Calu3 (cell line): ENCODE data around the gene DNAJC1. TPM values are rescaled to one million over a fixed set of nuclear protein-coding genes. Genes with fewer than 3 reads are reported as not detected.

ENCODE experiments used
- BruUV-seq: library from RNA; stranded (reverse); fragments of 400-500 nt; replicated peaks from 2 replicates; lab custom pipeline; 2021; lab: Mats Ljungman, UMichigan
- CTCF ChIA-PET: fragments of 300-600 bp; sonication (Branson Sonifier 250); formaldehyde crosslinking; loops from one replicate; lab custom pipeline; 2022; ENCODE audit warnings: antibody characterized with exemption; lab: Charles Lee
- DNase-seq: peaks from one replicate; pipeline ENCODE4 v3.0.0; 2022
- H3K27ac Mint-ChIP-seq: one replicate; pipeline ENCODE4 v1.8.0; 2022; ENCODE audit warnings: mixed read lengths; ENCODE audit not compliant: unreplicated experiment
- H3K27me3 Mint-ChIP-seq: one replicate; pipeline ENCODE4 v1.8.0; 2022; ENCODE audit warnings: mixed read lengths; ENCODE audit not compliant: unreplicated experiment
- H3K36me3 Mint-ChIP-seq: one replicate; pipeline ENCODE4 v1.8.0; 2022; ENCODE audit warnings: mild to moderate bottlenecking, moderate library complexity, mixed read lengths; ENCODE audit not compliant: insufficient read depth, unreplicated experiment
- H3K4me1 Mint-ChIP-seq: one replicate; pipeline ENCODE4 v1.8.0; 2022; ENCODE audit warnings: mild to moderate bottlenecking, low read depth, mixed read lengths; ENCODE audit not compliant: unreplicated experiment
- H3K4me3 Mint-ChIP-seq: one replicate; pipeline ENCODE4 v1.8.0; 2022; ENCODE audit warnings: mild to moderate bottlenecking, low read depth, moderate library complexity, mixed read lengths; ENCODE audit not compliant: unreplicated experiment
- H3K9me3 Mint-ChIP-seq: one replicate; pipeline ENCODE4 v1.8.0; 2022; ENCODE audit warnings: low read depth, mixed read lengths; ENCODE audit not compliant: unreplicated experiment
- intact Hi-C: fragments of 100-400 bp; cut with micrococcal nuclease; formaldehyde crosslinking; loops from one replicate; pipeline ENCODE4 v1.10.0; 2022; ENCODE audit not compliant: unreplicated experiment
- total RNA-seq: library from RNA; stranded (reverse); gene quantifications from 2 replicates; pipeline ENCODE4 v1.2.3, GENCODE V29; 2022
- TF ChIP-seq, protein P1 (sequence below): fragments of 200-600 bp; IDR thresholded peaks from one replicate; pipeline ENCODE4 v1.8.0; 2022; ENCODE audit warnings: antibody characterized with exemption; ENCODE audit not compliant: unreplicated experiment

Gene DNAJC1
- total RNA-seq, 1 experiment from 2014 or later, result 17.0 TPM

DNA sequence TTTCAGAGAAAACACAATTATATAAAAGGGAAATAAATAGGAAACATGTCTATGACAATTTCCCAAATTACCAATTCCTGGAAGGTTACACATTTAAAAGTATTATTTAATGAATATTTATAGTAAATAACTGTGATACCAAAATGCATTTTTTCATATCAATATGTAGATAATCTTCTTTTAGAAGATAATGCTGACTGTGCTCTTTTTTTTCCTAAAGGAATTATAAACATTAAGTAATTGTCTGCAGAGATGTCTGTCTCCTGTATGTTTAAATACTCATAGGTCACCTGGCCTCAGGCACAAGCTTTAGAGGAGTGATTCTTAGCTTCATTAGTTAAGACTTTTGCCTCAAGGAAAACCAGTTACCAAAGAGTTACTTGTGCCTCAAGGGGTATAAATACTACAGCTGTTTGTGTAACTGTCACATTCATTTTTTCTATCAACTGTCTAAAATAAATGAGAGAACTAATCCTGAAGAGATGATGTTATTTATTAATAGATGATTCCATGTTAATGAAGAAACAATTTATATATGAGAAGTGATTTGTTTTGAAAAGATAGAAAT lies 77.1 kb downstream of the DNAJC1 start:
- CTCF ChIA-PET, result interaction anchor here (0.6 kb wide), 1 partner anchor 51 kb away, joined by 3 read pairs; no protein-coding TSS in a partner anchor
- Mint-ChIP-seq H3K4me1 (peaks cover 17% of the 10 kb centered on the region), H3K36me3 (no peaks in the 10 kb centered on the region), H3K4me3 (no peak overlapping the region), H3K9me3 (no peaks in the 10 kb centered on the region), H3K27ac (no peak overlapping the region), H3K27me3 (no peaks in the 10 kb centered on the region)
- intact Hi-C loops, result loop anchor here (2.0 to 5.0 kb wide), 2 partner anchors 18 to 204 kb away; no protein-coding TSS in a partner anchor
- TF ChIP-seq, protein P1, sequence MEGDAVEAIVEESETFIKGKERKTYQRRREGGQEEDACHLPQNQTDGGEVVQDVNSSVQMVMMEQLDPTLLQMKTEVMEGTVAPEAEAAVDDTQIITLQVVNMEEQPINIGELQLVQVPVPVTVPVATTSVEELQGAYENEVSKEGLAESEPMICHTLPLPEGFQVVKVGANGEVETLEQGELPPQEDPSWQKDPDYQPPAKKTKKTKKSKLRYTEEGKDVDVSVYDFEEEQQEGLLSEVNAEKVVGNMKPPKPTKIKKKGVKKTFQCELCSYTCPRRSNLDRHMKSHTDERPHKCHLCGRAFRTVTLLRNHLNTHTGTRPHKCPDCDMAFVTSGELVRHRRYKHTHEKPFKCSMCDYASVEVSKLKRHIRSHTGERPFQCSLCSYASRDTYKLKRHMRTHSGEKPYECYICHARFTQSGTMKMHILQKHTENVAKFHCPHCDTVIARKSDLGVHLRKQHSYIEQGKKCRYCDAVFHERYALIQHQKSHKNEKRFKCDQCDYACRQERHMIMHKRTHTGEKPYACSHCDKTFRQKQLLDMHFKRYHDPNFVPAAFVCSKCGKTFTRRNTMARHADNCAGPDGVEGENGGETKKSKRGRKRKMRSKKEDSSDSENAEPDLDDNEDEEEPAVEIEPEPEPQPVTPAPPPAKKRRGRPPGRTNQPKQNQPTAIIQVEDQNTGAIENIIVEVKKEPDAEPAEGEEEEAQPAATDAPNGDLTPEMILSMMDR, result no peak
- DNase-seq, result no peak
- BruUV-seq, result no TSS peak

DNA sequence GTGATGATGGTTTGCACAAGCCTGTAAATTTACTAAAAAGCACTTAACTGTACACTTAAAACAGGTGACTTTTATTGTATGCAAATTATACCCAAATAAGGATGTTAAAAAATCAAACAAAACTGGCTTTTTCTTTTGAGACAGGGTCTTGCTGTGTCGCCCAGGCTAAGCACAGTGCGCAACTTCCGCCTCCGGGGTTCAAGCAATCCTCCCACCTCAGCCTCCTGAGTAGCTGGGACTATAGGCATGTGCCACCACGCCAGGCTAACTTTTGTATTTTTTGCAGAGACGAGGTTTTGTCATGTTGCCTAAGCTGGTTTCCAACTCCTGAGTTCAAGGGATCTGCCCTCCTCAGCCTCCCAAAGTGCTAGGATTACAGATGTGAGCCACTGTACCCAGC lies 77.7 kb downstream of the DNAJC1 start:
- no peak overlapping the region for H3K27ac Mint-ChIP-seq
- H3K4me3 Mint-ChIP-seq, result no peak overlapping the region
- DNase-seq, result no peak
- no peaks in the 10 kb centered on the region for H3K27me3 Mint-ChIP-seq
- H3K36me3 Mint-ChIP-seq, result no peaks in the 10 kb centered on the region
- CTCF ChIA-PET, result interaction anchor here (0.6 kb wide), 1 partner anchor 50 kb away, joined by 3 read pairs; no protein-coding TSS in a partner anchor
- TF ChIP-seq, protein P1, result no peak
- intact Hi-C loops, result loop anchor here (2.0 to 5.0 kb wide), 2 partner anchors 19 to 204 kb away; no protein-coding TSS in a partner anchor
- peaks cover 17% of the 10 kb centered on the region for H3K4me1 Mint-ChIP-seq
- BruUV-seq, result no TSS peak
- H3K9me3 Mint-ChIP-seq, result no peaks in the 10 kb centered on the region

DNA sequence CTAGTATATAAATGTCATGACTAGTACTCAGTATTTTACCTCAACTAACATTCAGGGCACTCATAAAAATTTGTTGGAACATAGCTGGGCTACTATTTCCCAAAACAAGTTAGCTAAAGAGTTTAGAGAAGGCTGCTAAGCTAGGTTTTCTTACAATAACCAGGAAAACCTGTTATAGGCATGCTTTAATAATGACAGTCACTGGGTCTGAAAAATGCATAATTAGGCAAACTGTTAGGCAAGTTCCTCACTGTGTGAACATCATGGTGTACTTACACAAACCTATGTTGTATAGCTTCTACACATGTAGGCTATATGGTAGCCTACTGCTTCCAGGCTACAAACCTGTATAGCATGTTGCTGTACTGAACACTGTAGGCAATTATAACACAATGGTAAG lies 79.0 kb downstream of the DNAJC1 start:
- BruUV-seq, result no TSS peak
- TF ChIP-seq, protein P1, result no peak
- intact Hi-C loops, result no loop called here
- DNase-seq, result no peak
- Mint-ChIP-seq H3K4me1 (peaks cover 17% of the 10 kb centered on the region), H3K27me3 (no peaks in the 10 kb centered on the region), H3K9me3 (no peaks in the 10 kb centered on the region), H3K4me3 (no peak overlapping the region), H3K36me3 (no peaks in the 10 kb centered on the region), H3K27ac (no peak overlapping the region)
- CTCF ChIA-PET, result no interaction called here

GRCh38 chr10:21920633-21921032 lies 82.9 kb downstream of the DNAJC1 start:
- TF ChIP-seq, protein P1, result no peak
- Mint-ChIP-seq H3K9me3 (no peaks in the 10 kb centered on the region), H3K4me1 (no peaks in the 10 kb centered on the region), H3K4me3 (no peak overlapping the region), H3K27ac (no peak overlapping the region), H3K36me3 (no peaks in the 10 kb centered on the region), H3K27me3 (no peaks in the 10 kb centered on the region)
- BruUV-seq, result no TSS peak
- no peak for DNase-seq
- intact Hi-C loops, result no loop called here
- CTCF ChIA-PET, result no interaction called here
